WTC11 (cell line): Measurements from ENCODE around the gene USP37. TPM values are rescaled to one million over a fixed set of nuclear protein-coding genes. Genes with fewer than 3 reads are reported as not detected.

Experiments used
- ATAC-seq: fragments of 200-7000 bp; cut with Tn5 transposase; 2 replicates; pipeline ENCODE4 v1.10.0; 2021; ENCODE audit warnings: mild to moderate bottlenecking, moderate library complexity
- CTCF ChIA-PET: fragments of 300-600 bp; sonication (Branson Sonifier 250); formaldehyde crosslinking; loops from one replicate; lab custom pipeline; 2021; ENCODE audit warnings: antibody characterized with exemption; lab: Charles Lee
- POLR2A ChIA-PET: fragments of 350-600 bp; sonication (Branson Sonifier 250); formaldehyde crosslinking; loops from one replicate; lab custom pipeline; 2021; ENCODE audit warnings: antibody characterized with exemption; lab: Charles Lee
- DNase-seq: peaks from one replicate; pipeline ENCODE4 v3.0.0; 2021; ENCODE audit warnings: low spot score
- H3K27ac Mint-ChIP-seq: 2 replicates; pipeline ENCODE4 v1.8.0; 2021; ENCODE audit warnings: mixed read lengths
- H3K27me3 Mint-ChIP-seq: 2 replicates; pipeline ENCODE4 v1.8.0; 2021; ENCODE audit warnings: low read depth, mild to moderate bottlenecking, moderate library complexity, mixed read lengths
- H3K36me3 Mint-ChIP-seq: 2 replicates; pipeline ENCODE4 v1.8.0; 2021; ENCODE audit warnings: mixed read lengths
- H3K4me1 Mint-ChIP-seq: 2 replicates; pipeline ENCODE4 v1.8.0; 2022; ENCODE audit warnings: mixed read lengths
- H3K4me3 Mint-ChIP-seq: 2 replicates; pipeline ENCODE4 v1.8.0; 2021; ENCODE audit warnings: mild to moderate bottlenecking, moderate library complexity, mixed read lengths
- H3K9me3 Mint-ChIP-seq: 2 replicates; pipeline ENCODE4 v1.8.0; 2021; ENCODE audit warnings: mixed read lengths
- ARID4B ChIP-seq: sonication (generic); formaldehyde crosslinking; IDR thresholded peaks from 2 replicates; pipeline ENCODE4 v1.8.0; 2023; ENCODE audit warnings: missing genetic modification reagents, mild to moderate bottlenecking, borderline replicate concordance
- ATF3 ChIP-seq: sonication (generic); formaldehyde crosslinking; conservative IDR thresholded peaks from 2 replicates; pipeline ENCODE4 v1.8.1; 2022; ENCODE audit warnings: mild to moderate bottlenecking, missing genetic modification reagents
- ATF6 ChIP-seq: sonication (generic); formaldehyde crosslinking; IDR thresholded peaks from 2 replicates; pipeline ENCODE4 v1.8.1; 2023; ENCODE audit warnings: mild to moderate bottlenecking, missing genetic modification reagents
- CREB1 ChIP-seq: sonication (generic); formaldehyde crosslinking; IDR thresholded peaks from 2 replicates; pipeline ENCODE4 v1.8.0; 2023; ENCODE audit warnings: mild to moderate bottlenecking, missing genetic modification reagents
- CREM ChIP-seq: sonication (generic); formaldehyde crosslinking; IDR thresholded peaks from 2 replicates; pipeline ENCODE4 v1.8.1; 2022; ENCODE audit warnings: mild to moderate bottlenecking, missing genetic modification reagents, moderate library complexity
- ERG ChIP-seq: fragments of 250-450 bp; sonication (Bioruptor Pico); IDR thresholded peaks from 2 replicates; pipeline ENCODE4 v1.8.0; 2021; ENCODE audit warnings: mild to moderate bottlenecking
- ESRRA ChIP-seq: sonication (generic); formaldehyde crosslinking; IDR thresholded peaks from 2 replicates; pipeline ENCODE4 v1.8.1; 2022; ENCODE audit warnings: mild to moderate bottlenecking, missing genetic modification reagents, borderline replicate concordance
- FOXJ3 ChIP-seq: sonication (generic); formaldehyde crosslinking; IDR thresholded peaks from 2 replicates; pipeline ENCODE4 v1.9.0; 2021; ENCODE audit warnings: missing genetic modification reagents, mild to moderate bottlenecking, borderline replicate concordance
- FOXP4 ChIP-seq: sonication (generic); formaldehyde crosslinking; IDR thresholded peaks from 2 replicates; pipeline ENCODE4 v1.8.0; 2022; ENCODE audit warnings: mild to moderate bottlenecking, missing genetic modification reagents
- GRHL2 ChIP-seq: fragments of 250-450 bp; sonication (Bioruptor Pico); IDR thresholded peaks from 2 replicates; pipeline ENCODE4 v1.8.0; 2022; ENCODE audit warnings: mild to moderate bottlenecking, moderate library complexity; ENCODE audit not compliant: insufficient replicate concordance, severe bottlenecking
- HMGXB4 ChIP-seq: sonication (generic); formaldehyde crosslinking; IDR thresholded peaks from 2 replicates; pipeline ENCODE4 v1.8.1; 2023; ENCODE audit warnings: mild to moderate bottlenecking, moderate library complexity, missing genetic modification reagents
- IRF1 ChIP-seq: sonication (generic); formaldehyde crosslinking; IDR thresholded peaks from 2 replicates; pipeline ENCODE4 v1.8.0; 2023; ENCODE audit warnings: missing genetic modification reagents
- IRF2 ChIP-seq: sonication (generic); formaldehyde crosslinking; IDR thresholded peaks from 2 replicates; pipeline ENCODE4 v1.8.0; 2022; ENCODE audit warnings: low read depth, missing genetic modification reagents, borderline replicate concordance
- SOX15 ChIP-seq: fragments of 250-450 bp; sonication (Bioruptor Pico); IDR thresholded peaks from 2 replicates; pipeline ENCODE4 v1.9.0; 2021; ENCODE audit warnings: mild to moderate bottlenecking
- ZNF425 ChIP-seq: fragments of 250-450 bp; sonication (Bioruptor Pico); conservative IDR thresholded peaks from 2 replicates; pipeline ENCODE4 v1.9.0; 2021; ENCODE audit warnings: mild to moderate bottlenecking
- total RNA-seq: library from RNA; stranded (reverse); gene quantifications from 3 replicates; pipeline ENCODE4 v1.2.3, GENCODE V29; 2021

Gene USP37
- total RNA-seq, 1 experiment from 2014 or later, result 21.6 TPM

- TF ChIP-seq ARID4B (CRISPR knock-in tag), result no peak
- no peak for TF ChIP-seq CREB1 (CRISPR knock-in tag)
Observed at GRCh38 chr2:218436992-218437391, 131.2 kb downstream of the USP37 start (continued).

- ATAC-seq, result no peak
- CTCF ChIA-PET, result no interaction called here
Observed at GRCh38 chr2:218435003-218435982, 132.9 kb downstream of the USP37 start.

More at GRCh38 chr2:218435003-218435982, 132.9 kb downstream of the USP37 start:
- no peaks in the 10 kb centered on the region for H3K27me3 Mint-ChIP-seq
- H3K27ac Mint-ChIP-seq, result no peak overlapping the region
- TF ChIP-seq SOX15 (CRISPR knock-in tag) (no peak), ESRRA (CRISPR knock-in tag) (no peak), ATF6 (CRISPR knock-in tag) (no peak), HMGXB4 (CRISPR knock-in tag) (no peak), ZNF425 (CRISPR knock-in tag) (no peak), ATF3 (no peak), IRF1 (CRISPR knock-in tag) (no peak), ERG (no peak), FOXJ3 (no peak), CREM (CRISPR knock-in tag) (no peak), IRF2 (CRISPR knock-in tag) (no peak), FOXP4 (CRISPR knock-in tag) (no peak), GRHL2 (CRISPR knock-in tag) (no peak)
- no peak for DNase-seq
- no peak overlapping the region for H3K4me3 Mint-ChIP-seq
- POLR2A ChIA-PET, result interaction anchor here (1.1 kb wide), 1 partner anchor 19 kb away, joined by 4 read pairs; no protein-coding TSS in a partner anchor
- no peaks in the 10 kb centered on the region for H3K36me3 Mint-ChIP-seq
- H3K9me3 Mint-ChIP-seq, result no peaks in the 10 kb centered on the region
- H3K4me1 Mint-ChIP-seq, result no peaks in the 10 kb centered on the region
